HepG2 (cell line): ENCODE measurements around the gene TWNK. TPM values are rescaled to one million over a fixed set of nuclear protein-coding genes. Genes with fewer than 3 reads are reported as not detected.

Experiments
- DZIP1 ChIP-seq: sonication (generic); formaldehyde crosslinking; IDR thresholded peaks from 2 replicates; pipeline ENCODE4 v1.5.0; 2020; ENCODE audit warnings: mild to moderate bottlenecking, missing genetic modification reagents
- HNRNPL ChIP-seq: fragments of 200-400 bp; formaldehyde crosslinking; IDR thresholded peaks from 2 replicates; pipeline ENCODE4 v1.6.1; 2017; ENCODE audit warnings: mild to moderate bottlenecking, low read depth, low read length
- RORA ChIP-seq: sonication (generic); formaldehyde crosslinking; IDR thresholded peaks from 2 replicates; pipeline ENCODE4 v1.5.0; 2020; ENCODE audit warnings: mild to moderate bottlenecking, missing genetic modification reagents, moderate library complexity
- SCMH1 ChIP-seq: sonication (generic); formaldehyde crosslinking; IDR thresholded peaks from 2 replicates; pipeline ENCODE4 v1.9.0; 2021; ENCODE audit warnings: missing genetic modification reagents, mild to moderate bottlenecking, borderline replicate concordance
- STAT5B ChIP-seq: sonication (generic); formaldehyde crosslinking; IDR thresholded peaks from 2 replicates; pipeline ENCODE4 v1.4.0; 2020; ENCODE audit warnings: missing genetic modification reagents
- WIZ ChIP-seq: sonication (generic); formaldehyde crosslinking; IDR thresholded peaks from 2 replicates; pipeline ENCODE4 v1.5.1; 2020; ENCODE audit warnings: mild to moderate bottlenecking, missing genetic modification reagents
- YY1 ChIP-seq: IDR thresholded peaks from 2 replicates; pipeline ENCODE4 v1.6.1; 2011; ENCODE audit warnings: low read length, low read depth, moderate library complexity, mild to moderate bottlenecking; ENCODE audit not compliant: insufficient read depth, insufficient replicate concordance
- ZBTB25 ChIP-seq: IDR thresholded peaks from 2 replicates; pipeline ENCODE4 v1.6.1; 2018; ENCODE audit warnings: missing genetic modification reagents
- ZGPAT ChIP-seq: IDR thresholded peaks from 2 replicates; pipeline ENCODE4 v1.6.1; 2016; ENCODE audit warnings: mild to moderate bottlenecking
- ZNF230 ChIP-seq: sonication (generic); formaldehyde crosslinking; IDR thresholded peaks from 2 replicates; pipeline ENCODE4 v1.4.0; 2020; ENCODE audit warnings: mild to moderate bottlenecking, missing genetic modification reagents
- ZNF280D ChIP-seq: sonication (generic); formaldehyde crosslinking; IDR thresholded peaks from 2 replicates; pipeline ENCODE4 v1.5.1; 2020; ENCODE audit warnings: mild to moderate bottlenecking, missing genetic modification reagents
- ZNF292 ChIP-seq: sonication (generic); formaldehyde crosslinking; IDR thresholded peaks from 2 replicates; pipeline ENCODE4 v1.8.1; 2022; ENCODE audit warnings: mild to moderate bottlenecking, low read depth, missing genetic modification reagents, borderline replicate concordance
- ZNF660 ChIP-seq: sonication (generic); formaldehyde crosslinking; IDR thresholded peaks from 2 replicates; pipeline ENCODE4 v1.5.1; 2020; ENCODE audit warnings: mild to moderate bottlenecking, low read depth, missing genetic modification reagents, borderline replicate concordance
- ZNF687 ChIP-seq: sonication (generic); formaldehyde crosslinking; IDR thresholded peaks from 2 replicates; pipeline ENCODE4 v1.5.1; 2020; ENCODE audit warnings: mild to moderate bottlenecking, missing genetic modification reagents, moderate library complexity
- polyA plus RNA-seq, 8 experiments: library from polyadenylated mRNA; depleted of rRNA in 3 of 8; stranded (reverse) in 7 of 8; unstranded in 1 of 8; fragments of >200 nt; fragmentation: Illumina TruSeq in 4 of 8; extraction: Trizol in 4 of 8; gene quantifications; 2 replicates each; pipeline versions ENCODE4 v1.2.1 to v1.2.3, GENCODE V29; 2011 to 2016; ENCODE audit warnings: low read depth in 4 of 8, missing spikeins in 1 of 8, mixed read lengths in 1 of 8; ENCODE audit not compliant: insufficient read depth in 1 of 8
- total RNA-seq, 5 experiments: library from RNA; depleted of rRNA; stranded (reverse); fragments of >200 nt; fragmentation: Illumina TruSeq; extraction: Trizol; gene quantifications; 2 replicates each; pipeline ENCODE4 v1.2.3, GENCODE V29; 2016; ENCODE audit warnings: low read depth in 1 of 5

TWNK gene
- total and polyA plus RNA-seq, 2 of the 13 experiments (the other 11 are each of a cell fraction or from before 2014, with no cell fraction given): 10.7 to 16.5 TPM

GRCh38 chr10:100970914-100971811 lies 16.2 kb upstream of the TWNK start (continued):
- TF ChIP-seq DZIP1 (no peak), YY1 (peak; percentile 65), RORA (CRISPR knock-in tag) (no peak), ZNF660 (CRISPR knock-in tag) (no peak), WIZ (no peak), ZNF280D (CRISPR knock-in tag) (peak; percentile 63; the same call in 1 of the 2 replicates), ZNF230 (CRISPR knock-in tag) (peak; percentile 32; the same call in 1 of the 2 replicates), STAT5B (no peak), ZGPAT (CRISPR knock-in tag) (peak; percentile 97), ZBTB25 (CRISPR knock-in tag) (0 out of 2 replicates have a peak, but pooled peaks have one; percentile 32), ZNF687 (CRISPR knock-in tag) (peak; percentile 70), HNRNPL (peak; percentile 19; the same call in 1 of the 2 replicates), ZNF292 (peak; percentile 42; the same call in 1 of the 2 replicates), SCMH1 (no peak)
